NB4 (cell line): ENCODE measurements around the gene MRFAP1.

Experiments used
- DNase-seq: peaks from one replicate; pipeline ENCODE4 v3.0.0; 2010; ENCODE audit warnings: low read depth
- H3K4me3 ChIP-seq: one replicate; pipeline ENCODE4 v1.5.1; 2011; ENCODE audit warnings: mild to moderate bottlenecking, low read depth, low read length, moderate library complexity
- CTCF ChIP-seq: IDR thresholded peaks from one replicate; pipeline ENCODE4 v1.5.1; 2012; ENCODE audit warnings: low read depth, low read length
- MAX ChIP-seq: IDR thresholded peaks from 2 replicates; pipeline ENCODE4 v1.6.1; 2011; ENCODE audit warnings: low read depth, low read length
- MYC ChIP-seq: IDR thresholded peaks from 2 replicates; pipeline ENCODE4 v1.6.1; 2011; ENCODE audit warnings: low read depth, low read length
- POLR2A ChIP-seq: IDR thresholded peaks from 2 replicates; pipeline ENCODE4 v1.6.1; 2011; ENCODE audit warnings: mild to moderate bottlenecking; ENCODE audit not compliant: insufficient read length; ENCODE audit errors: extremely low read depth

MRFAP1 gene

GRCh38 chr4:6594826-6595355, 45.6 kb upstream of the MRFAP1 start:
- no peak for DNase-seq
- H3K4me3 ChIP-seq = no peak overlapping the region

GRCh38 chr4:6595897-6596537, 44.5 kb upstream of the MRFAP1 start:
- peak; percentile 29 for DNase-seq
- TF ChIP-seq CTCF (no peak), MYC (no peak), MAX (no peak), POLR2A (no peak)
- no peak overlapping the region for H3K4me3 ChIP-seq

More at GRCh38 chr4:6594826-6595355, 45.6 kb upstream of the MRFAP1 start:
- TF ChIP-seq POLR2A = no peak
- no peak for TF ChIP-seq MYC
- no peak for TF ChIP-seq MAX
- no peak for TF ChIP-seq CTCF

GRCh38 chr4:6596948-6597347, 43.5 kb upstream of the MRFAP1 start:
- DNase-seq = no peak
- TF ChIP-seq CTCF (no peak), MYC (no peak), MAX (no peak), POLR2A (no peak)
- no peak overlapping the region for H3K4me3 ChIP-seq

- no peak for TF ChIP-seq MYC
- TF ChIP-seq CTCF = no peak
- no peak for TF ChIP-seq MAX
These were observed 42.4 kb upstream of the MRFAP1 start for GRCh38 chr4:6598127-6598526.

GRCh38 chr4:6598641-6599040, 41.8 kb upstream of the MRFAP1 start:
- no peak overlapping the region for H3K4me3 ChIP-seq
- no peak for TF ChIP-seq CTCF
- TF ChIP-seq MAX = no peak
- DNase-seq = no peak

More at GRCh38 chr4:6598127-6598526, 42.4 kb upstream of the MRFAP1 start:
- no peak for DNase-seq
- H3K4me3 ChIP-seq = no peak overlapping the region
